ENCODE results near the gene ADAMTS12.

ADAMTS12 gene

GRCh38 chr5:33592245-33592644 is 299.5 kb downstream of the ADAMTS12 start:
- H3K27ac ChIP-seq (ENCODE audit: insufficient read depth, low read length, poor library complexity, severe bottlenecking), result no peak overlapping the region
- H3K4me3 ChIP-seq (ENCODE audit: insufficient read depth, low read depth, low read length, poor library complexity, severe bottlenecking), result no peak overlapping the region
- H3K36me3 ChIP-seq (ENCODE audit: control insufficient read depth, insufficient read depth, low read length), result no peaks in the 10 kb centered on the region
- no peaks in the 10 kb centered on the region for H3K9me3 ChIP-seq (ENCODE audit: control insufficient read depth, low read length)
- DNase-seq, result no peak
- H3K4me1 ChIP-seq (ENCODE audit: control insufficient read depth, insufficient read depth, low read length, poor library complexity, severe bottlenecking), result no peaks in the 10 kb centered on the region
- H3K27me3 ChIP-seq (replicated peaks; ENCODE audit: control insufficient read depth, insufficient read depth, low read length, poor library complexity, severe bottlenecking), result no peaks in the 10 kb centered on the region

- H3K27ac ChIP-seq (ENCODE audit: insufficient read depth, low read length, poor library complexity, severe bottlenecking), result no peak overlapping the region
- no peaks in the 10 kb centered on the region for H3K36me3 ChIP-seq (ENCODE audit: control insufficient read depth, insufficient read depth, low read length)
- H3K9me3 ChIP-seq (ENCODE audit: control insufficient read depth, low read length), result no peaks in the 10 kb centered on the region
- no peaks in the 10 kb centered on the region for H3K4me1 ChIP-seq (ENCODE audit: control insufficient read depth, insufficient read depth, low read length, poor library complexity, severe bottlenecking)
- peak in 1 of 3 donors; percentile 1 for DNase-seq
- H3K4me3 ChIP-seq (ENCODE audit: insufficient read depth, low read depth, low read length, poor library complexity, severe bottlenecking), result no peak overlapping the region
- H3K27me3 ChIP-seq (replicated peaks; ENCODE audit: control insufficient read depth, insufficient read depth, low read length, poor library complexity, severe bottlenecking), result no peaks in the 10 kb centered on the region
These were observed 303.0 kb downstream of the ADAMTS12 start for GRCh38 chr5:33588654-33589372.

- no peaks in the 10 kb centered on the region for H3K36me3 ChIP-seq (ENCODE audit: control insufficient read depth, insufficient read depth, low read length)
- no peak overlapping the region for H3K27ac ChIP-seq (ENCODE audit: insufficient read depth, low read length, poor library complexity, severe bottlenecking)
- H3K27me3 ChIP-seq (replicated peaks; ENCODE audit: control insufficient read depth, insufficient read depth, low read length, poor library complexity, severe bottlenecking), result no peaks in the 10 kb centered on the region
- no peaks in the 10 kb centered on the region for H3K9me3 ChIP-seq (ENCODE audit: control insufficient read depth, low read length)
- no peak for DNase-seq
- H3K4me3 ChIP-seq (ENCODE audit: insufficient read depth, low read depth, low read length, poor library complexity, severe bottlenecking), result no peak overlapping the region
- H3K4me1 ChIP-seq (ENCODE audit: control insufficient read depth, insufficient read depth, low read length, poor library complexity, severe bottlenecking), result no peaks in the 10 kb centered on the region
These were observed 308.5 kb downstream of the ADAMTS12 start for GRCh38 chr5:33583332-33583731.

GRCh38 chr5:33582417-33582816 is 309.4 kb downstream of the ADAMTS12 start:
- Histone ChIP-seq H3K4me3 (ENCODE audit: insufficient read depth, low read depth, low read length, poor library complexity, severe bottlenecking) (no peak overlapping the region), H3K4me1 (ENCODE audit: control insufficient read depth, insufficient read depth, low read length, poor library complexity, severe bottlenecking) (no peaks in the 10 kb centered on the region), H3K27ac (ENCODE audit: insufficient read depth, low read length, poor library complexity, severe bottlenecking) (no peak overlapping the region), H3K9me3 (ENCODE audit: control insufficient read depth, low read length) (no peaks in the 10 kb centered on the region), H3K27me3 (replicated peaks; ENCODE audit: control insufficient read depth, insufficient read depth, low read length, poor library complexity, severe bottlenecking) (no peaks in the 10 kb centered on the region), H3K36me3 (ENCODE audit: control insufficient read depth, insufficient read depth, low read length) (no peaks in the 10 kb centered on the region)
- no peak for DNase-seq

GRCh38 chr5:33579789-33580188 is 312.0 kb downstream of the ADAMTS12 start:
- Histone ChIP-seq H3K27me3 (replicated peaks; ENCODE audit: control insufficient read depth, insufficient read depth, low read length, poor library complexity, severe bottlenecking) (no peaks in the 10 kb centered on the region), H3K9me3 (ENCODE audit: control insufficient read depth, low read length) (no peaks in the 10 kb centered on the region), H3K4me1 (ENCODE audit: control insufficient read depth, insufficient read depth, low read length, poor library complexity, severe bottlenecking) (no peaks in the 10 kb centered on the region), H3K4me3 (ENCODE audit: insufficient read depth, low read depth, low read length, poor library complexity, severe bottlenecking) (no peak overlapping the region), H3K36me3 (ENCODE audit: control insufficient read depth, insufficient read depth, low read length) (no peaks in the 10 kb centered on the region), H3K27ac (ENCODE audit: insufficient read depth, low read length, poor library complexity, severe bottlenecking) (no peak overlapping the region)
- DNase-seq, result no peak

GRCh38 chr5:33579152-33579551 is 312.6 kb downstream of the ADAMTS12 start:
- Histone ChIP-seq H3K9me3 (ENCODE audit: control insufficient read depth, low read length) (no peaks in the 10 kb centered on the region), H3K27me3 (replicated peaks; ENCODE audit: control insufficient read depth, insufficient read depth, low read length, poor library complexity, severe bottlenecking) (no peaks in the 10 kb centered on the region), H3K27ac (ENCODE audit: insufficient read depth, low read length, poor library complexity, severe bottlenecking) (no peak overlapping the region), H3K4me3 (ENCODE audit: insufficient read depth, low read depth, low read length, poor library complexity, severe bottlenecking) (no peak overlapping the region), H3K36me3 (ENCODE audit: control insufficient read depth, insufficient read depth, low read length) (no peaks in the 10 kb centered on the region), H3K4me1 (ENCODE audit: control insufficient read depth, insufficient read depth, low read length, poor library complexity, severe bottlenecking) (no peaks in the 10 kb centered on the region)
- DNase-seq, result no peak

- no peaks in the 10 kb centered on the region for H3K36me3 ChIP-seq (ENCODE audit: control insufficient read depth, insufficient read depth, low read length)
- H3K4me1 ChIP-seq (ENCODE audit: control insufficient read depth, insufficient read depth, low read length, poor library complexity, severe bottlenecking), result no peaks in the 10 kb centered on the region
- H3K27ac ChIP-seq (ENCODE audit: insufficient read depth, low read length, poor library complexity, severe bottlenecking), result no peak overlapping the region
- no peaks in the 10 kb centered on the region for H3K27me3 ChIP-seq (replicated peaks; ENCODE audit: control insufficient read depth, insufficient read depth, low read length, poor library complexity, severe bottlenecking)
- no peak for DNase-seq
- H3K9me3 ChIP-seq (ENCODE audit: control insufficient read depth, low read length), result no peaks in the 10 kb centered on the region
- no peak overlapping the region for H3K4me3 ChIP-seq (ENCODE audit: insufficient read depth, low read depth, low read length, poor library complexity, severe bottlenecking)
These were observed 314.8 kb downstream of the ADAMTS12 start for GRCh38 chr5:33576726-33577590.

- H3K27ac ChIP-seq (ENCODE audit: insufficient read depth, low read length, poor library complexity, severe bottlenecking), result no peak overlapping the region
These were observed 326.5 kb downstream of the ADAMTS12 start for GRCh38 chr5:33565324-33565723.

GRCh38 chr5:33563983-33564908 is 327.5 kb downstream of the ADAMTS12 start:
- Histone ChIP-seq H3K4me3 (ENCODE audit: insufficient read depth, low read depth, low read length, poor library complexity, severe bottlenecking) (no peak overlapping the region), H3K27ac (ENCODE audit: insufficient read depth, low read length, poor library complexity, severe bottlenecking) (no peak overlapping the region), H3K4me1 (ENCODE audit: control insufficient read depth, insufficient read depth, low read length, poor library complexity, severe bottlenecking) (no peaks in the 10 kb centered on the region), H3K36me3 (ENCODE audit: control insufficient read depth, insufficient read depth, low read length) (no peaks in the 10 kb centered on the region), H3K27me3 (replicated peaks; ENCODE audit: control insufficient read depth, insufficient read depth, low read length, poor library complexity, severe bottlenecking) (no peaks in the 10 kb centered on the region), H3K9me3 (ENCODE audit: control insufficient read depth, low read length) (no peaks in the 10 kb centered on the region)
- no peak for DNase-seq

More at GRCh38 chr5:33565324-33565723, 326.5 kb downstream of the ADAMTS12 start:
- H3K9me3 ChIP-seq (ENCODE audit: control insufficient read depth, low read length), result no peaks in the 10 kb centered on the region
- no peaks in the 10 kb centered on the region for H3K36me3 ChIP-seq (ENCODE audit: control insufficient read depth, insufficient read depth, low read length)
- H3K4me1 ChIP-seq (ENCODE audit: control insufficient read depth, insufficient read depth, low read length, poor library complexity, severe bottlenecking), result no peaks in the 10 kb centered on the region
- H3K27me3 ChIP-seq (replicated peaks; ENCODE audit: control insufficient read depth, insufficient read depth, low read length, poor library complexity, severe bottlenecking), result no peaks in the 10 kb centered on the region
- no peak for DNase-seq
- H3K4me3 ChIP-seq (ENCODE audit: insufficient read depth, low read depth, low read length, poor library complexity, severe bottlenecking), result no peak overlapping the region
